CD4-positive, alpha-beta T cell (primary cell): ENCODE data around the gene TTYH3. TPM values are rescaled to one million over a fixed set of nuclear protein-coding genes. Genes with fewer than 3 reads are reported as not detected.
"Not testable (repeated sequence)": the region's sequence is repeated elsewhere in the genome, so short reads cannot be mapped to it uniquely, and the experiment has no call there.

Source experiments
- ATAC-seq: fragments of 200-7000 bp; cut with Tn5 transposase; one replicate; pipeline ENCODE4 v1.10.0; 2022; ENCODE audit warnings: mild to moderate bottlenecking; ENCODE audit not compliant: poor library complexity
- CTCF ChIA-PET: fragments of 350-600 bp; sonication (Branson Sonifier 250); formaldehyde crosslinking; loops from one replicate; lab custom pipeline; 2021; ENCODE audit warnings: antibody characterized with exemption, inconsistent platforms; lab: Charles Lee
- POLR2A ChIA-PET: fragments of 350-600 bp; sonication (Branson Sonifier 250); formaldehyde crosslinking; loops from one replicate; lab custom pipeline; 2021; ENCODE audit warnings: antibody characterized with exemption, inconsistent platforms; lab: Charles Lee
- DNase-seq, 14 experiments: peaks; one replicate each; pipeline ENCODE4 v3.0.0-alpha.2; 2013 to 2020; ENCODE audit warnings: mixed read lengths in 2 of 14
- H3K27ac ChIP-seq, 2 donors: one replicate each; pipeline versions ENCODE4 v1.5.1 to v1.7.0; 2013; ENCODE audit warnings: low read length in 2 of 2, low read depth in 1 of 2, mild to moderate bottlenecking in 1 of 2
- H3K27me3 ChIP-seq, 2 experiments: 1 replicate in 1 of 2; 2 replicates in 1 of 2; pipeline versions ENCODE4 v1.6.1 to v1.7.0; 2013; ENCODE audit warnings: low read length in 2 of 2, control low read depth in 1 of 2, mild to moderate bottlenecking in 1 of 2, moderate library complexity in 1 of 2; ENCODE audit not compliant: insufficient read depth in 2 of 2, control insufficient read depth in 1 of 2
- H3K36me3 ChIP-seq: one replicate; pipeline ENCODE4 v1.6.1; 2013; ENCODE audit warnings: low read length, control low read depth; ENCODE audit not compliant: insufficient read depth
- H3K4me1 ChIP-seq: one replicate; pipeline ENCODE4 v1.6.1; 2013; ENCODE audit warnings: low read length, control low read depth; ENCODE audit not compliant: insufficient read depth
- H3K4me3 ChIP-seq: one replicate; pipeline ENCODE4 v1.5.1; 2013; ENCODE audit warnings: mild to moderate bottlenecking, low read length, moderate library complexity
- H3K9me3 ChIP-seq, 2 experiments: 1 replicate in 1 of 2; 2 replicates in 1 of 2; pipeline versions ENCODE4 v1.6.1 to v1.7.0; 2013; ENCODE audit warnings: low read length in 2 of 2, mild to moderate bottlenecking in 2 of 2, control low read depth in 1 of 2, moderate library complexity in 1 of 2; ENCODE audit not compliant: control insufficient read depth in 1 of 2, insufficient read depth in 1 of 2
- H3K27ac Mint-ChIP-seq: one replicate; pipeline ENCODE4 v1.8.0; 2020; ENCODE audit warnings: mixed read lengths
- H3K27me3 Mint-ChIP-seq: one replicate; pipeline ENCODE4 v1.8.0; 2021; ENCODE audit warnings: mixed read lengths
- H3K36me3 Mint-ChIP-seq: one replicate; pipeline ENCODE4 v1.8.0; 2021; ENCODE audit warnings: low read depth, mixed read lengths
- H3K4me1 Mint-ChIP-seq: one replicate; pipeline ENCODE4 v1.8.0; 2021; ENCODE audit warnings: low read depth, mixed read lengths
- H3K4me3 Mint-ChIP-seq: one replicate; pipeline ENCODE4 v1.8.0; 2020; ENCODE audit warnings: mild to moderate bottlenecking, mixed read lengths
- H3K9me3 Mint-ChIP-seq: one replicate; pipeline ENCODE4 v1.8.0; 2020; ENCODE audit warnings: mixed read lengths
- intact Hi-C, 2 experiments: fragments of 100-400 bp; cut with DNase I in 1 of 2; cut with micrococcal nuclease in 1 of 2; formaldehyde crosslinking; loops; one replicate each; pipeline versions ENCODE4 v1.15.1 to v1.9.0; 2023 to 2025; cut with DNase I, micrococcal nuclease
- total RNA-seq, 174 experiments: library from RNA in 2 of 174; stranded (reverse) in 2 of 174; gene quantifications; one replicate each; pipeline ENCODE4 v1.2.3 and lab custom pipeline; 2021 to 2026
- TF ChIP-seq, protein P1 (sequence below): fragments of 200-600 bp; IDR thresholded peaks from one replicate; pipeline ENCODE4 v1.8.0; 2022; ENCODE audit warnings: antibody characterized with exemption, mild to moderate bottlenecking

The TTYH3 gene
- total RNA-seq, 2 experiments from 2014 or later: 7.9 to 9.3 TPM

DNA sequence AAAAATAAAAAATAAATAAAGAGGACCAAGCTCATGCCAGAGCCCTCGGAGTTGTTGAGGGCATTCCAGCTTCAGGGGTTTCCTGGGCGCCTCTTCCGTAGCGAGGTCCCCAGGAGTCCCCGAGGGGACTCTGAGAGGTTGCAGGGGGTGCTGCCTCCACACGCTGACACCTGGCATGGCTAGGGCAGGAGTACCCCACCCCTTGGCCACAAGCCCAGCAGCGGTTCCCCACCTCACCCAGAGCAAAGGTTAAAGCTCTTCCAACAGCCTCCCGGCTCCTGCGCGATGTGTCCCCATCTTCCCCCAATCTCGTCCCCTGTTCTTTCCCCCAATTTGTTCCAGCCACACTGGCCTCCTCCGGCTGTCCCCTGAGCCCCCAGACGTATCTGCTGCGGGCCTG is 60.8 kb downstream of the TTYH3 start:
- H3K27ac Mint-ChIP-seq: no peak overlapping the region
- DNase-seq (no peak), ATAC-seq (no peak)
- intact Hi-C loops: loop anchor here in 1 of 2 experiments (1.0 kb wide), 1 partner anchor 39 kb away; no protein-coding TSS in a partner anchor
- ChIA-PET CTCF (interaction anchor here (1.6 kb wide), 1 partner anchor 17 kb away, joined by 4 read pairs; no protein-coding TSS in a partner anchor), POLR2A (no interaction called here)
- H3K27me3 Mint-ChIP-seq: peaks cover 26% of the 10 kb centered on the region
- Histone ChIP-seq H3K27ac (no peak overlapping the region), H3K4me3 (no peak overlapping the region), H3K4me1 (peaks cover 12% of the 10 kb centered on the region), H3K27me3 (peaks cover 18% of the 10 kb centered on the region in 2 experiments), H3K9me3 (peaks cover 0 to 2% of the 10 kb centered on the region in 2 experiments), H3K36me3 (no peaks in the 10 kb centered on the region)
- H3K4me1 Mint-ChIP-seq: peaks cover 5% of the 10 kb centered on the region
- no peak overlapping the region for H3K4me3 Mint-ChIP-seq
- TF ChIP-seq, protein P1, sequence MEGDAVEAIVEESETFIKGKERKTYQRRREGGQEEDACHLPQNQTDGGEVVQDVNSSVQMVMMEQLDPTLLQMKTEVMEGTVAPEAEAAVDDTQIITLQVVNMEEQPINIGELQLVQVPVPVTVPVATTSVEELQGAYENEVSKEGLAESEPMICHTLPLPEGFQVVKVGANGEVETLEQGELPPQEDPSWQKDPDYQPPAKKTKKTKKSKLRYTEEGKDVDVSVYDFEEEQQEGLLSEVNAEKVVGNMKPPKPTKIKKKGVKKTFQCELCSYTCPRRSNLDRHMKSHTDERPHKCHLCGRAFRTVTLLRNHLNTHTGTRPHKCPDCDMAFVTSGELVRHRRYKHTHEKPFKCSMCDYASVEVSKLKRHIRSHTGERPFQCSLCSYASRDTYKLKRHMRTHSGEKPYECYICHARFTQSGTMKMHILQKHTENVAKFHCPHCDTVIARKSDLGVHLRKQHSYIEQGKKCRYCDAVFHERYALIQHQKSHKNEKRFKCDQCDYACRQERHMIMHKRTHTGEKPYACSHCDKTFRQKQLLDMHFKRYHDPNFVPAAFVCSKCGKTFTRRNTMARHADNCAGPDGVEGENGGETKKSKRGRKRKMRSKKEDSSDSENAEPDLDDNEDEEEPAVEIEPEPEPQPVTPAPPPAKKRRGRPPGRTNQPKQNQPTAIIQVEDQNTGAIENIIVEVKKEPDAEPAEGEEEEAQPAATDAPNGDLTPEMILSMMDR: no peak
- no peaks in the 10 kb centered on the region for H3K36me3 Mint-ChIP-seq
- H3K9me3 Mint-ChIP-seq: no peaks in the 10 kb centered on the region

DNA sequence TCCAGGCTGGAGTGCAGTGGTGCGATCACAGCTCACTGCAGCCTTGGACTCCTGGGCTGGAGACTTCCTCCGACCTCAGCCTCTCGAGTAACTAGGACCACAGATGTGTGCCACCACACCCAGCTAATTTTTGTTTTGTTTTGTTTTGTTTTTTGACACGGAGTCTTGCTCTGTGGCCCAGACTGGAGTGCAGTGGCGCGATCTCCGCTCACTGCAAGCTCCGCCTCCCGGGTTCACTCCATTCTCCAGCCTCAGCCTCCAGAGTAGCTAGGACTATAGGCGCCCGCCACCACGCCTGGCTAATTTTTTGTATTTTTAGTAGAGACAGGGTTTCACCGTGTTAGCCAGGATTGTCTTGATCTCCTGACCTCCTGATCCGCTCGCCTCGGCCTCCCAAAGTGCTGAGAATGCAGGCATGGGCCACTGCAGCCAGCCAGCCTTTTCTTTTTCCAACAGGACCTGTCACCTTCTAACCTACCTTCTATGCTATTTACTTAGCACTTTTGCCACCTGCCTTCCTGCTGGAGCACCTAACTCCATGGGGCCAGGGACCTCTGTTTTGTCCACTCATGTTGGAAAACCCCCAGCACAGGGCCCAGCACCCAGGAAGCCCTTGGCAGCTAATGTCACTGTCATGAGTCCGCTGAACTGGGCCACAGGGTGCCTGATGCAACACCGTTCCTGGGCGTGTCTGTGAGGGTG is 61.8 kb downstream of the TTYH3 start:
- H3K4me3 ChIP-seq, ATAC-seq, POLR2A ChIA-PET, H3K9me3 Mint-ChIP-seq, H3K27ac ChIP-seq, H3K36me3 Mint-ChIP-seq, H3K9me3 ChIP-seq, H3K4me3 Mint-ChIP-seq, H3K27ac Mint-ChIP-seq, H3K4me1 Mint-ChIP-seq, H3K36me3 ChIP-seq, CTCF ChIA-PET, intact Hi-C loops, H3K4me1 ChIP-seq: not testable (repeated sequence)
- peak in 2 of 14 experiments; percentile 54 to 57 for DNase-seq
- H3K27me3 ChIP-seq: peaks cover 10 to 12% of the 10 kb centered on the region in 2 experiments
- H3K27me3 Mint-ChIP-seq: peaks cover 24% of the 10 kb centered on the region

DNA sequence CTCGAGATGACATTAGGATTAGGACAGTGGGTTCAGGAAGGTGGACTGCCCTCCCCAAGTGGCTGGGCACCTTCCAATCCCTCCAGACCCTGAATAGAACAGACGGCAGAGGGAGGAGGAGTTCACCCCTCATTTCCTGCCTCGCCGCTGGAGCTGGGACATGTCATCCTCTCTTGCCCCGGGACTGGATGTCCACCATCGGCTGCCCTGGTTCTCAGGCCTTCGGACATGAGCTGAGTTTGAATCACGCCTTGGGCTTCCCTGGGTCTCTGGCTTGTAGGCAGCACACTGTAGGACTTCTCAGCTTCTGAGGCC is 62.3 kb downstream of the TTYH3 start:
- H3K27ac Mint-ChIP-seq, CTCF ChIA-PET, DNase-seq: not testable (repeated sequence)

DNA sequence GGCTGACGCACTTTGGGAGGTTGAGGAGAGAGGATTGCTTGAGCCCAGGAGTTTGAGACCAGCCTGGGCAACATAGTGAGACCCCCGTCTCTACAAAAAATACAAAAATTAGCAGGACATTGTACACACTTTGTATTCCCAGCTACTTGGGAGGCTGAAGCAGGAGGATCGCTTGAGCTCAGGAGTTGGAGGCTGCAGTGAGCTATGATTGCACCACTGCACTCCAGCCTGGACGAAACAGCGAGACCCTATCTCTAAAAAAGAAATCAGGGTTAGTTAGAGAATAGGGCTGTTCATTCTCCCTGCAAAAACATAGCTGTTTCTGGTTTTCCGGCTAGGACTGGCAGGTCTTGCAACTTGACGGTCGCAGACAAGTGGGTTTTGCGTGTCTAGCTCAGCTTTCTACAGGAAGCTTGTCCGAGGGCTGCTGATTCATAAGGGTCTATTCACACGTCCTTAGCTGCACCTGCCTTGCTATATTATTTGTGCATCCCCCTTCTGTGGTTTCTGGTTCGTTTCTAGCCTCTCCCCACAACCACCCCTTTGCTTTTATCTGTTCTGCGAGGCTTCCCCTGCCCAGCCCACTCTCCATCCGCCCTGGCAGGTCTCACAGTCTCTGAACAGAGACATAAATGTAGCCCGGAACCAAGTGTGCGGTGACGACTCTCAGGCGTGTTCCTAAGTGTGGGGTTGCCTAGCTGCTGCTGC is 66.9 kb downstream of the TTYH3 start:
- no peaks in the 10 kb centered on the region for H3K27me3 ChIP-seq
- Mint-ChIP-seq H3K36me3 (no peaks in the 10 kb centered on the region), H3K4me1 (peaks cover 22% of the 10 kb centered on the region), H3K27ac (peak overlapping the region; percentile 63), H3K9me3 (no peaks in the 10 kb centered on the region), H3K27me3 (no peaks in the 10 kb centered on the region), H3K4me3 (peak overlapping the region; percentile 77)
- TF ChIP-seq, protein P1: no peak
- intact Hi-C loops: no loop called here
- H3K4me1 ChIP-seq: peaks cover 21% of the 10 kb centered on the region
- ATAC-seq (peak; percentile 93), DNase-seq (peak; percentile 36 to 83 (median 64))
- no peak overlapping the region for H3K27ac ChIP-seq
- H3K9me3 ChIP-seq: no peaks in the 10 kb centered on the region
- POLR2A ChIA-PET: interaction anchor here (1.0 to 3.3 kb wide), 6 partner anchors 12 to 28 kb away, joined by 4 to 29 read pairs (median 6); no protein-coding TSS in a partner anchor
- no peaks in the 10 kb centered on the region for H3K36me3 ChIP-seq
- H3K4me3 ChIP-seq: peak overlapping the region; percentile 21
- CTCF ChIA-PET: interaction anchor here (0.7 to 1.7 kb wide), 2 partner anchors 11 to 20 kb away, joined by 3 to 19 read pairs; no protein-coding TSS in a partner anchor

More for the DNA sequence above, 62.3 kb downstream of the TTYH3 start:
- H3K4me3 ChIP-seq, H3K4me1 ChIP-seq, ATAC-seq, H3K4me3 Mint-ChIP-seq, H3K9me3 ChIP-seq, H3K27ac ChIP-seq, H3K27me3 ChIP-seq, H3K36me3 ChIP-seq, intact Hi-C loops, POLR2A ChIA-PET, H3K36me3 Mint-ChIP-seq, H3K9me3 Mint-ChIP-seq: not testable (repeated sequence)
- peaks cover 19% of the 10 kb centered on the region for H3K27me3 Mint-ChIP-seq
- H3K4me1 Mint-ChIP-seq: peaks cover 10% of the 10 kb centered on the region
